SU-DHL-6 (cell line): Measurements from ENCODE around the gene TEKT4.
"Not testable (repeated sequence)": the region's sequence is repeated elsewhere in the genome, so short reads cannot be mapped to it uniquely, and the experiment has no call there.

Source experiments
- CTCF ChIP-seq: fragments of 200-600 bp; sonication (generic); IDR thresholded peaks from one replicate; pipeline ENCODE4 v1.5.1; 2017; ENCODE audit warnings: antibody characterized with exemption, mild to moderate bottlenecking, low read length, moderate library complexity; ENCODE audit not compliant: insufficient read depth, poor library complexity, severe bottlenecking
- EZH2phosphoT487 ChIP-seq: fragments of 200-600 bp; sonication (generic), shearing (Covaris generic); conservative IDR thresholded peaks from 2 replicates; pipeline ENCODE4 v1.6.1; 2018; ENCODE audit warnings: mild to moderate bottlenecking, antibody characterized with exemption, low read length, moderate library complexity, mixed read lengths

- not testable (repeated sequence) for TF ChIP-seq CTCF, EZH2phosphoT487
Measured at GRCh38 chr2:94856856-94857255, 14.4 kb upstream of the TEKT4 start.
